ENCODE measurements around the gene FAAP20.

DNA sequence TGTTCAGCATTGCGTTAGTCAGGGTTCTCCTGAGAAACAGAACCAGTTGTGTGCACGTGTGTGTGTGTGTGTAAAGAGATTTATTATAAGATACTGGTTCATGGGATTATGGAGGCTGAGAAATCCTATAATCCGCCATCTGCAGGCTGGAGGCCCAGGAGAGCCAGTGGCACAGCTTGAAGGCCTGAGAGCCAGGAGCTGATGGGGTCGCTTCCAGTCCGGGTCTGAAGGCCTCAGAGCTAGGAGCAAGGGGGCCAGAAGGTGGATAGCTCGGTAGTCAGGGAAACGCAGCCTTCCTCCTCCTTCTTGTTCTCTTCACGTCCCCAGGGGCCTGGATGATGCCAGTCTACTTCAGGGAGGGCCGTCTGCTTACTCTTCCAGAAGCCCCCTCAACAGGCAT is 37.7 kb downstream of the FAAP20 start:
- TF ChIP-seq, protein P1, sequence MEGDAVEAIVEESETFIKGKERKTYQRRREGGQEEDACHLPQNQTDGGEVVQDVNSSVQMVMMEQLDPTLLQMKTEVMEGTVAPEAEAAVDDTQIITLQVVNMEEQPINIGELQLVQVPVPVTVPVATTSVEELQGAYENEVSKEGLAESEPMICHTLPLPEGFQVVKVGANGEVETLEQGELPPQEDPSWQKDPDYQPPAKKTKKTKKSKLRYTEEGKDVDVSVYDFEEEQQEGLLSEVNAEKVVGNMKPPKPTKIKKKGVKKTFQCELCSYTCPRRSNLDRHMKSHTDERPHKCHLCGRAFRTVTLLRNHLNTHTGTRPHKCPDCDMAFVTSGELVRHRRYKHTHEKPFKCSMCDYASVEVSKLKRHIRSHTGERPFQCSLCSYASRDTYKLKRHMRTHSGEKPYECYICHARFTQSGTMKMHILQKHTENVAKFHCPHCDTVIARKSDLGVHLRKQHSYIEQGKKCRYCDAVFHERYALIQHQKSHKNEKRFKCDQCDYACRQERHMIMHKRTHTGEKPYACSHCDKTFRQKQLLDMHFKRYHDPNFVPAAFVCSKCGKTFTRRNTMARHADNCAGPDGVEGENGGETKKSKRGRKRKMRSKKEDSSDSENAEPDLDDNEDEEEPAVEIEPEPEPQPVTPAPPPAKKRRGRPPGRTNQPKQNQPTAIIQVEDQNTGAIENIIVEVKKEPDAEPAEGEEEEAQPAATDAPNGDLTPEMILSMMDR (IDR thresholded peaks at IDR 0.05; ENCODE audit: low read length) = no peak
- no peak for TF ChIP-seq EZH2phosphoT487 (IDR thresholded peaks at IDR 0.05; ENCODE audit: low read length)
